ENCODE measurements around the gene HIP1.
"Not testable (repeated sequence)": the region's sequence is repeated elsewhere in the genome, so short reads cannot be mapped to it uniquely, and the experiment has no call there.

The HIP1 gene

GRCh38 chr7:75738604-75738974 lies at the start of gene HIP1:
TSS of gene HIP1 (minus strand) at chr7:75738941. CDS start at chr7:75738920, 21 bp downstream.
- DNase-seq: no peak

- not testable (repeated sequence) for DNase-seq
These were observed 49.6 kb upstream of the HIP1 start for GRCh38 chr7:75788154-75788847.

- not testable (repeated sequence) for DNase-seq
These were observed 44.3 kb upstream of the HIP1 start for GRCh38 chr7:75783058-75783457.

- DNase-seq: not testable (repeated sequence)
These were observed 42.0 kb upstream of the HIP1 start for GRCh38 chr7:75780647-75781273.

- not testable (repeated sequence) for DNase-seq
These were observed 40.8 kb upstream of the HIP1 start for GRCh38 chr7:75779516-75779915.

- DNase-seq: not testable (repeated sequence)
These were observed 40.3 kb upstream of the HIP1 start for GRCh38 chr7:75779035-75779434.

GRCh38 chr7:75776295-75776971 lies 37.7 kb upstream of the HIP1 start:
- DNase-seq: no peak

GRCh38 chr7:75773958-75774357 lies 35.2 kb upstream of the HIP1 start:
- DNase-seq: not testable (repeated sequence)

GRCh38 chr7:75772081-75773077 lies 33.6 kb upstream of the HIP1 start, which contains the start of gene CCL26:
TSS of gene CCL26 (minus strand) at chr7:75772211. CDS start at chr7:75772176, 35 bp downstream.
- no peak for DNase-seq

GRCh38 chr7:75771224-75771623 lies 32.5 kb upstream of the HIP1 start:
- no peak for DNase-seq

- DNase-seq: no peak
These were observed 23.7 kb upstream of the HIP1 start for GRCh38 chr7:75762350-75762917.

- DNase-seq: not testable (repeated sequence)
These were observed 23.1 kb upstream of the HIP1 start for GRCh38 chr7:75761801-75762200.

- no peak for DNase-seq
These were observed 19.8 kb upstream of the HIP1 start for GRCh38 chr7:75758491-75758890.

GRCh38 chr7:75757860-75758259 lies 19.1 kb upstream of the HIP1 start:
- no peak for DNase-seq

- DNase-seq: no peak
These were observed 18.4 kb upstream of the HIP1 start for GRCh38 chr7:75756991-75757676.

- DNase-seq: no peak
These were observed 17.7 kb upstream of the HIP1 start for GRCh38 chr7:75756206-75756990.

GRCh38 chr7:75743455-75743859 lies 4.7 kb upstream of the HIP1 start:
- no peak for DNase-seq

- DNase-seq: no peak
These were observed 2.2 kb upstream of the HIP1 start for GRCh38 chr7:75740846-75741497.

GRCh38 chr7:75739796-75740672 lies 1.3 kb upstream of the HIP1 start:
- DNase-seq: no peak

Data from NCI-H187 treated with DMSO at 0.1 percent for 48 hours (cell line).